Large intestine (tissue), 3 donors: ENCODE results near the gene TMEM240. TPM values are rescaled to one million over a fixed set of nuclear protein-coding genes. Genes with fewer than 3 reads are reported as not detected.
"Not testable (repeated sequence)": the region's sequence is repeated elsewhere in the genome, so short reads cannot be mapped to it uniquely, and the experiment has no call there.

Source experiments
- DNase-seq, 2 donors: peaks; one replicate each; pipeline versions ENCODE4 v3.0.0 to v3.0.0-alpha.2; 2013
- H3K27ac ChIP-seq: one replicate; pipeline ENCODE4 v1.5.1; 2013; ENCODE audit warnings: low read length
- H3K27me3 ChIP-seq: 2 replicates; pipeline ENCODE4 v1.6.1; 2013; ENCODE audit warnings: low read length; ENCODE audit not compliant: control insufficient read depth, insufficient read depth
- H3K36me3 ChIP-seq: 2 replicates; pipeline ENCODE4 v1.6.1; 2013; ENCODE audit warnings: low read length; ENCODE audit not compliant: control insufficient read depth, insufficient read depth
- H3K4me1 ChIP-seq: one replicate; pipeline ENCODE4 v1.6.1; 2013; ENCODE audit warnings: low read length; ENCODE audit not compliant: control insufficient read depth, insufficient read depth
- H3K4me3 ChIP-seq: one replicate; pipeline ENCODE4 v1.5.1; 2013; ENCODE audit warnings: low read length
- H3K9me3 ChIP-seq: one replicate; pipeline ENCODE4 v1.6.1; 2013; ENCODE audit warnings: mild to moderate bottlenecking, low read depth, low read length, moderate library complexity; ENCODE audit not compliant: control insufficient read depth
- WGBS: methylation state at CpG from one replicate; pipeline ENCODE4 v1.1.5; 2013; ENCODE audit warnings: low lambda C conversion rate; ENCODE audit not compliant: insufficient coverage; 5-methylcytosine and 5-hydroxymethylcytosine counted together
- polyA plus RNA-seq: library from polyadenylated mRNA; unstranded; fragments of 120-200 nt; gene quantifications from one replicate; pipeline ENCODE4 v1.2.1, GENCODE V29; 2013

Gene TMEM240
- polyA plus RNA-seq, 1 donor: 3.9 TPM

GRCh38 chr1:1513675-1514074 lies 26.7 kb downstream of the TMEM240 start:
- H3K4me3 ChIP-seq: not testable (repeated sequence)
- no CpG with 5 or more reads among the region's 18 CpGs for WGBS

GRCh38 chr1:1512425-1512824 lies 28.0 kb downstream of the TMEM240 start:
- not testable (repeated sequence) for DNase-seq, H3K27me3 ChIP-seq, H3K36me3 ChIP-seq, H3K9me3 ChIP-seq, H3K27ac ChIP-seq, H3K4me1 ChIP-seq
- peak overlapping the region; percentile 46 for H3K4me3 ChIP-seq
- no CpG with 5 or more reads among the region's 52 CpGs for WGBS

More at GRCh38 chr1:1513675-1514074, 26.7 kb downstream of the TMEM240 start:
- H3K27ac ChIP-seq, H3K27me3 ChIP-seq, H3K9me3 ChIP-seq, H3K4me1 ChIP-seq, DNase-seq: not testable (repeated sequence)
- H3K36me3 ChIP-seq: peaks cover 12% of the 10 kb centered on the region

DNA sequence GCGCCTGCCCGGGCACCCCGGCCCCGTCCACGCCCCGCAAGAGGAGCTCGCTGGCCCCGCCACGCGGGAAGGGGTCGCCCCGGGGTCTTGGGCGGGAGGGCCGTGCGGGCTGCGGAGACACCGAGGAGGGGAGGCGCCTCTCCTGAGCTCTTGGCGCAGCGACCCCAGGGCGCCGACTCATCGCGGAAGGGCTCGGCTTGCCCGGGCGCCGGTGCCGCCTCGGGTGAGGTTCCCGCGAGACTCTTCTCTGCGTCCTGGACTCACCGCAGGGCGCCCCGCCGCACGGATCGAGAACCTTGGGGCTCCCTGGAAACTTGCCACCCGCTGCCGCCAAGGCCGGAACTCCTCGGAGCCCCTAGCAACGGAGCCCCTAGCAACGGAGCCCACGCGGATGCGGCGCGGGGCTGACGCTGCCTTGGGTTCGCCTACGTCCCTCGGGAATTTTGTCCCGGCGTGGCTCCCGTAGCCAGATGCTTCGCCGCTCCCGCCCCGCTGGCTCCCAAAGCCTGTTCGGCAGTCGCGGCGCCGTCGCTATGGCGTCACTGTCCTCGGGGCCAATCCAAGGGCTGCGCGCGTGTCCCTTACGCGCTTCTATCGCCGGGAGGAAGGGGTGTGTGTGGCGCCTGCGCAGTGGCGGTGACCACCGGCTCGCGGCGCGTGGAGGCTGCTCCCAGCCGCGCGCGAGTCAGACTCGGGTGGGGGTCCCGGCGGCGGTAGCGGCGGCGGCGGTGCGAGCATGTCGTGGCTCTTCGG lies 28.7 kb downstream of the TMEM240 start, which contains the start of gene ATAD3A:
Gene ATAD3A, plus strand, starts transcription at position 630 of the 753 bp plus-strand sequence. Its CDS starts 107 bp downstream, at position 737.
- H3K36me3 ChIP-seq: peaks cover 2% of the 10 kb centered on the region
- WGBS: no CpG with 5 or more reads among the region's 99 CpGs
- peak; percentile 98 to 99 for DNase-seq
- peak within 1 kb of the TSS; percentile 82 for H3K27ac ChIP-seq
- H3K9me3 ChIP-seq: no peaks in the 10 kb centered on the region
- peaks cover 7% of the 10 kb centered on the region for H3K4me1 ChIP-seq
- H3K27me3 ChIP-seq: no peaks in the 10 kb centered on the region
- peak within 1 kb of the TSS; percentile 84 for H3K4me3 ChIP-seq

DNA sequence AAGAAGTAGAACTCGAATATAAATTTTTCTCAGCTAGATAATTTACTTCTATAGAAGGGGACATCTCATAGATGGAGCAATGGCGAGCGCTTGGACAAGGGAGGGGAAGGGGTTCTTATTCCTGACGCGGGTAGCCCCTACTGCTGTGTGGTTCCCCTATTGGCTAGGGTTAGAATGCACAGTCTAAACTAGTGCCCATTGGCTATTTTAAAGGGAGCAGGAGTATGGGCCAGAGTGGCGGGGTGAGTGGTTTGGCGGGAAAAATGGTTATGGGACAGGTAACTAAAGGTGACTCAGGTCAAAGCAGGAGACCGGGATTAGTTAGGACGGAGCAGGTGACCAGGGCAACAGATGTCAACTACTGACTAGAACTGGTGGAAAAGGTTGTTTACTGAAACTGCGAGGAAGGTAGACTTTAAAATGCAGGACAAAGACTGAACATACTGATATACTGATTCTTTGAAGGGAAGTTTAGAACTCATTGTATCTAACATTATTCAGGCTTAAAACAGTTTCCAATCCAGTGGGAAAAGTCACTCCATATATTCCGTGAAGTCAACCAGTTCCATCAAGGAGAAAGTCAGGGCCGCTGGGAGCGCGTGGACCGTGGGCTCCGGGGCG lies 29.4 kb downstream of the TMEM240 start:
- H3K9me3 ChIP-seq: no peaks in the 10 kb centered on the region
- no peak for DNase-seq
- no CpG with 5 or more reads among the region's 17 CpGs for WGBS
- peak overlapping the region; percentile 84 for H3K4me3 ChIP-seq
- H3K27ac ChIP-seq: peak overlapping the region; percentile 82
- no peaks in the 10 kb centered on the region for H3K27me3 ChIP-seq
- H3K4me1 ChIP-seq: peaks cover 11% of the 10 kb centered on the region
- peaks cover 2% of the 10 kb centered on the region for H3K36me3 ChIP-seq

DNA sequence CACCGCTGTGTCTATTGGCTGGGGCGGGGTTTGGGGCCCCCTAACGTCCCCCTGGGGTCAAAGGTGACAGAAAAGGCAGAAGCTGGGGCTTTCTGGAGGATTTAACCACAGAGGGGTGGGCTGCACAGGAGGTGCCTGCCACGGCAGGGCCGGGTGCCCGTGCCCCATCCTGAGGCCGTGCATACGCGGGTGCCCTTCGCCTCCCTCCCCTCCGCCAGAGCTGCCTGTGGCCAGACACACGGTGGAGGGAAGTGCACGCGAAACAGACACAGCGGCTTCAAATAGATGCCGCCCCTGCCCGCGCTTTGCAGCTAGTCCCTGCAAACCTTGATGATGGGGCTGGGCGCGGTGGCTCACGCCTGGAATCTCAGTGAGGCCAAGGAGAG lies 31.0 kb downstream of the TMEM240 start:
- peaks cover 14% of the 10 kb centered on the region for H3K4me1 ChIP-seq
- DNase-seq, H3K4me3 ChIP-seq, H3K27me3 ChIP-seq, H3K27ac ChIP-seq, H3K36me3 ChIP-seq, H3K9me3 ChIP-seq: not testable (repeated sequence)
- WGBS: no CpG with 5 or more reads among the region's 21 CpGs

DNA sequence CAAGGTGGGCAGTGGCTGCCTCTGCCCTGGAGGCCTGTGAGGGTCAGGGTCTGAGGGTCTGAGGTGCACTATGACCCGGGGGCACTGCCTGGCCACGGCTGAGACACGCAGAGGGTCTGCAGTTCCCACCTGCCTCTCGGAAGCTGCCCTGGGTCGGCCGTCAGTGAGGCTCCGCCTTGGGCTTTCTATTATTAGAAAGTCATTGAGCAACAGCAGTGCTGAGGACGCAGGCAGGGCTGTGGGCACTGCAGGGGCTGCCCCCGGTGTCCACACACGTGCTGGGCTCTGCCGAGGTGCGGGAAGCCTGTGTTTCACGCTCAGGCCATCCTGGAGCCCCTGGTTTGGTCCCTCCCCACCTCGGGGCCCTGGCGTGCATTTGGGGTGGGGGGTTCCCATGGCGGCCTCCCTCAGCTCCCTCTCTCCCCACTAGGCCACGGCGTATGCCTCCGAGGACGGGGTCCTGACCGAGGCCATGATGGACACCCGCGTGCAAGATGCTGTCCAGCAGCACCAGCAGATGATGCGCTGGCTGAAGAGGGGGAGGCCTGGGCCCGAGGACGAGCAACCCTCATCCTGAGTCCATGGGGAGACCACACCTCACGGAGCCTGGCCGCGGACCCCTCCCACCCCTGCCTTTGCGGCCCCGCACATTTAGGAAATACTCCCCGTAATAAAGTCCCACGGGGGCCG lies 31.5 kb downstream of the TMEM240 start:
- H3K9me3 ChIP-seq, H3K4me3 ChIP-seq, H3K27me3 ChIP-seq, H3K36me3 ChIP-seq, H3K27ac ChIP-seq, DNase-seq: not testable (repeated sequence)
- H3K4me1 ChIP-seq: peaks cover 14% of the 10 kb centered on the region
- no CpG with 5 or more reads among the region's 34 CpGs for WGBS

DNA sequence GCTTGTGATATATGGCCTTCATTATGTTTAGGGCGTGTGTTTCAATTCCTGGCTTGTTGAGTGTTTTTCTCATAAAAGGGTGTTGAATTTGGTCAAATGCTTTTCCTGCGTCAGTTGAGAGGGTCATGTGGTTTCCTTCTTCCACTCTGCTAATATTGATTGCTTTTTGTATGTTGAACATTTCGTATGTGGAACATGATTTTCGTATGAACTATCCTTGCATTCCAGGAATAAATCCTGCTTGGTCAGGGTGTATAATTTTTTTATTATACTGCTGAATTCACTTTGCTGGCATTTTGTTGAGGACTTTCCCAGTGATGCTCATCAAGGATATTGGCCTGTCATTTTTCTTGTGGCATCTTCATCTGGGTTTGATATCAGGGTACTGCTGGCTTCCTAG lies 33.1 kb downstream of the TMEM240 start:
- no peaks in the 10 kb centered on the region for H3K27me3 ChIP-seq
- H3K27ac ChIP-seq: no peak overlapping the region
- peaks cover 14% of the 10 kb centered on the region for H3K4me1 ChIP-seq
- H3K9me3 ChIP-seq: no peaks in the 10 kb centered on the region
- 100% methylated on average over 1 of the region's 4 CpGs for WGBS
- H3K36me3 ChIP-seq: no peaks in the 10 kb centered on the region
- DNase-seq: no peak
- no peak overlapping the region for H3K4me3 ChIP-seq

GRCh38 chr1:1505801-1506200 lies 34.6 kb downstream of the TMEM240 start:
- H3K4me1 ChIP-seq: peaks cover 11% of the 10 kb centered on the region
- H3K27me3 ChIP-seq, DNase-seq, H3K36me3 ChIP-seq, H3K9me3 ChIP-seq, H3K27ac ChIP-seq, H3K4me3 ChIP-seq: not testable (repeated sequence)
- no CpG with 5 or more reads among the region's 5 CpGs for WGBS

DNA sequence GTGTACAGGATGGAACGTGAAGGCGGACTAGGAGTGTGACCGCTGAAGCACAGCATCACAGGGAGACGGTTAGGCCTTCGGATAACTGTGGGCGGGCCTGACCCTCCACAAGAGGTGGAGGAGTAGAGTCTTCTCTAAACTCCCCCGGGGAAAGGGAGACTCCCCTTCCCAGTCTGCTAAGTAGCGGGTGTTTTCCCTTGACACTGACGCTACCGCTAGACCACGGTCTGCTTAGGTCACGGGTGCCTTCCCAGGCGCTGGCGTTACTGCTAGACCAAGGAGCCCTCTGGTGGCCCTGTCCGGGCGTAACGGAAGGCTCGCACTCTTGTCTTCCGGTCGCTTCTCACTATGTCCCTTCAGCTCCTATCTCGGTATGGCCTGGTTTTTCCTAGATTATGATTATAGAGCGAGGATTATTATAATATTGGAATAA lies 35.0 kb downstream of the TMEM240 start:
- no CpG with 5 or more reads among the region's 22 CpGs for WGBS
- not testable (repeated sequence) for H3K4me3 ChIP-seq, H3K36me3 ChIP-seq, H3K9me3 ChIP-seq, H3K4me1 ChIP-seq, DNase-seq, H3K27me3 ChIP-seq, H3K27ac ChIP-seq

- H3K4me3 ChIP-seq: not testable (repeated sequence)
These were observed 35.6 kb downstream of the TMEM240 start for GRCh38 chr1:1504777-1505365.

More at GRCh38 chr1:1504777-1505365, 35.6 kb downstream of the TMEM240 start:
- not testable (repeated sequence) for H3K27me3 ChIP-seq, H3K27ac ChIP-seq, H3K4me1 ChIP-seq, H3K36me3 ChIP-seq, H3K9me3 ChIP-seq
- peak; percentile 67 to 77 for DNase-seq
- WGBS: no CpG with 5 or more reads among the region's 16 CpGs
